ENCODE measurements around the gene CDKN2AIPNL.
"Not testable (repeated sequence)": the region's sequence is repeated elsewhere in the genome, so short reads cannot be mapped to it uniquely, and the experiment has no call there.

The CDKN2AIPNL gene

DNA sequence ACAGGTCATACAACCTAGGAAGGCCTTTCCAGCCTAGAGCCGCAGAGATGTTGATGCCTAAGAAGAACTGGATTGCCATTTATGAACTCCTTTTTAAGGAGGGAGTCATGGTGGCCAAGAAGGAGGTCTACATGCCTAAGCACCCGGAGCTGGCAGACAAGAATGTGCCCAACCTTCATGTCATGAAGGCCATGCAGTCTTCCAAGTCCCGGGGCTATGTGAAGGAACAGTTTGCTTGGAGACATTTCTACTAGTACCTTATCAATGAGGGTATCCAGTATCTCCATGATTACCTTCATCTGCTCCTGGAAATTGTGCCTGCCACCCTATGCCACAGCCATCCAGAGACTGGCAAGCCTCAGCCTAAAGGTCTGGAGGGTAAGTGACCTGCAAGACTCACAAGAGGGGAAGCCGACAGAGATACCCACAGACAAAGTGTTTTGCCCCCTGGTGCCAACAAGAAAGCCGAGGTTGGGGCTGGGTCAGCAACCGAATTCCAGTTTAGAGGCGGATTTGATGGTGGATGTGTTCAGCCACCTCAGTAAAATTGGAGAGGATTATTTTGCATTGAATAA lies 11.2 kb upstream of the CDKN2AIPNL start:
- TF ChIP-seq, protein P1, sequence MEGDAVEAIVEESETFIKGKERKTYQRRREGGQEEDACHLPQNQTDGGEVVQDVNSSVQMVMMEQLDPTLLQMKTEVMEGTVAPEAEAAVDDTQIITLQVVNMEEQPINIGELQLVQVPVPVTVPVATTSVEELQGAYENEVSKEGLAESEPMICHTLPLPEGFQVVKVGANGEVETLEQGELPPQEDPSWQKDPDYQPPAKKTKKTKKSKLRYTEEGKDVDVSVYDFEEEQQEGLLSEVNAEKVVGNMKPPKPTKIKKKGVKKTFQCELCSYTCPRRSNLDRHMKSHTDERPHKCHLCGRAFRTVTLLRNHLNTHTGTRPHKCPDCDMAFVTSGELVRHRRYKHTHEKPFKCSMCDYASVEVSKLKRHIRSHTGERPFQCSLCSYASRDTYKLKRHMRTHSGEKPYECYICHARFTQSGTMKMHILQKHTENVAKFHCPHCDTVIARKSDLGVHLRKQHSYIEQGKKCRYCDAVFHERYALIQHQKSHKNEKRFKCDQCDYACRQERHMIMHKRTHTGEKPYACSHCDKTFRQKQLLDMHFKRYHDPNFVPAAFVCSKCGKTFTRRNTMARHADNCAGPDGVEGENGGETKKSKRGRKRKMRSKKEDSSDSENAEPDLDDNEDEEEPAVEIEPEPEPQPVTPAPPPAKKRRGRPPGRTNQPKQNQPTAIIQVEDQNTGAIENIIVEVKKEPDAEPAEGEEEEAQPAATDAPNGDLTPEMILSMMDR (conservative IDR thresholded peaks at IDR 0.05; ENCODE audit: low read length), result no peak
- TF ChIP-seq EZH2phosphoT487 (IDR thresholded peaks at IDR 0.05; ENCODE audit: borderline replicate concordance), result no peak
- Histone ChIP-seq H3K79me2 (ENCODE audit: insufficient read depth, low read length) (no peaks in the 10 kb centered on the region), H2AFZ (ENCODE audit: low read length) (no peak overlapping the region), H3K9me3 (ENCODE audit: insufficient read depth, low read depth, low read length) (no peaks in the 10 kb centered on the region), H3K36me3 (ENCODE audit: insufficient read depth, low read length) (no peaks in the 10 kb centered on the region), H3K4me1 (ENCODE audit: insufficient read depth, low read length, poor library complexity, severe bottlenecking) (no peaks in the 10 kb centered on the region), H3K9me2 (replicated peaks; ENCODE audit: low read depth, low read length) (no peaks in the 10 kb centered on the region), H4K20me1 (ENCODE audit: insufficient read depth, low read length, poor library complexity, severe bottlenecking) (no peaks in the 10 kb centered on the region), H3K4me3 (ENCODE audit: low read length, poor library complexity, severe bottlenecking) (no peak overlapping the region), H3K4me2 (ENCODE audit: low read depth, low read length, poor library complexity, severe bottlenecking) (no peak overlapping the region), H3F3A (ENCODE audit: low read depth) (no peaks in the 10 kb centered on the region), H3K27me3 (ENCODE audit: insufficient read depth, low read length, poor library complexity, severe bottlenecking) (no peaks in the 10 kb centered on the region), H3K9ac (ENCODE audit: low read depth, low read length, poor library complexity, severe bottlenecking) (no peak overlapping the region)

DNA sequence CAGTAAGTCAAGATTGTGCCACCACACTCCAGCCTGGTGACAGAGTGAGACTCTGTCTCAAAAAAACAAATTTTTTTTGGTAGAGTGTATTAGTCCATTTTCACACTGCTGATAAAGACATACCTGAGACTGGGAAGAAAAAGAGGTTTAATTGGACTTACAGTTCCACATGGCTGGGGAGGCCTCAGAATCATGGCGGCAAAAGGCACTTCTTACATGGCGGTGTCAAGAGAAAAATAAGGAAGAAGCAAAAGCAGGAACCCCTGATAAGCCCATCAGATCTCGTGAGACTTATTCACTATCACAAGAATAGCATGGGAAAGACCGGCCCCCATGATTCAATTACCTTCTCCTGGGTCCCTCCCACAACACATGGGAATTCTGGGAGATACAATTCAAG lies 9.4 kb upstream of the CDKN2AIPNL start:
- H3K36me3 ChIP-seq (ENCODE audit: insufficient read depth, low read length); H3K9me2 ChIP-seq (replicated peaks; ENCODE audit: low read depth, low read length); H4K20me1 ChIP-seq (ENCODE audit: insufficient read depth, low read length, poor library complexity, severe bottlenecking); H3K79me2 ChIP-seq (ENCODE audit: insufficient read depth, low read length); H3K4me1 ChIP-seq (ENCODE audit: insufficient read depth, low read length, poor library complexity, severe bottlenecking); H3K9me3 ChIP-seq (ENCODE audit: insufficient read depth, low read depth, low read length); H2AFZ ChIP-seq (ENCODE audit: low read length); H3K9ac ChIP-seq (ENCODE audit: low read depth, low read length, poor library complexity, severe bottlenecking); H3K27me3 ChIP-seq (ENCODE audit: insufficient read depth, low read length, poor library complexity, severe bottlenecking); H3K4me2 ChIP-seq (ENCODE audit: low read depth, low read length, poor library complexity, severe bottlenecking); H3F3A ChIP-seq (ENCODE audit: low read depth); H3K4me3 ChIP-seq (ENCODE audit: low read length, poor library complexity, severe bottlenecking): not testable (repeated sequence)

DNA sequence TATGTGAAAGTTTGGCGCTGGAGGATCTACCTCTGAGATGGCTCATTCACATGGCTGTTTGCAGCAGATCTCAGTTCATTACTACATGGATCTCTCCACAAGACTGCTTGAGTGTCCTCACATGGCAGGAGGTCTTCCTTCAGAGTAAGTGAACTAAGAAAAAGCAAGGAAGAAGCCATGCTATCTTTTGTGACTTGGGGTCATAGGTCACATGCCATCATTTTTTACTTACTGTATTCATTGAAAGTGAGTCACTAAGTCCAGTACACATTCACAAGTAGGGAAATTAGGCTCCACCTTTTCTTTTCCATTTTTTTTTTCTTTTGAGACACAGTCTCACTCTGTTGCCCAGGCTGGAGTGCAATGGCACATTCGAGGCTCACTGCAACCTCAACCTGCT lies 8.7 kb upstream of the CDKN2AIPNL start:
- Histone ChIP-seq H3K4me1 (ENCODE audit: insufficient read depth, low read length, poor library complexity, severe bottlenecking) (no peaks in the 10 kb centered on the region), H3K4me2 (ENCODE audit: low read depth, low read length, poor library complexity, severe bottlenecking) (no peak overlapping the region), H3K9me2 (replicated peaks; ENCODE audit: low read depth, low read length) (no peaks in the 10 kb centered on the region), H3K27me3 (ENCODE audit: insufficient read depth, low read length, poor library complexity, severe bottlenecking) (no peaks in the 10 kb centered on the region), H2AFZ (ENCODE audit: low read length) (no peak overlapping the region), H4K20me1 (ENCODE audit: insufficient read depth, low read length, poor library complexity, severe bottlenecking) (no peaks in the 10 kb centered on the region), H3K9me3 (ENCODE audit: insufficient read depth, low read depth, low read length) (no peaks in the 10 kb centered on the region), H3K36me3 (ENCODE audit: insufficient read depth, low read length) (no peaks in the 10 kb centered on the region), H3K79me2 (ENCODE audit: insufficient read depth, low read length) (no peaks in the 10 kb centered on the region), H3K4me3 (ENCODE audit: low read length, poor library complexity, severe bottlenecking) (no peak overlapping the region), H3K9ac (ENCODE audit: low read depth, low read length, poor library complexity, severe bottlenecking) (no peak overlapping the region), H3F3A (ENCODE audit: low read depth) (no peaks in the 10 kb centered on the region)
- TF ChIP-seq EZH2phosphoT487 (IDR thresholded peaks at IDR 0.05; ENCODE audit: borderline replicate concordance), result no peak
- TF ChIP-seq, protein P1 (conservative IDR thresholded peaks at IDR 0.05; ENCODE audit: low read length), result no peak

DNA sequence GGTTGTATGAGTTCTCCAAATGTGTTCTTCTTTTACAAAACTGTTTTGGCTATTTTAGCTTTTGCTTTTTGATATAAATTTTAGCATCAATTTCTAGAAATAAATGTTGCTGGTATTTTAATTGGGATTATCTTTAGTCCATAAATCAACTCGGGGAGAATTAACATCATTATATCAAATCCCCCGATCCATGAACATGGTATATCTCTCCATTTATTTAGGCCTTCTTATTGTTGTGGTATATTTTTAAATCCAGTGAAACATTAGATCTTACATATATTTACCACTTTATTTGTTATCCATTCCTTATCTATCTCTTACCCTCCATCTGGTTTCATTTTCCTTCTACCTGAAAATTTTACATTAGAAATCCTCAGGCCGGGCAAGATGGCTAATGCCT lies 7.3 kb upstream of the CDKN2AIPNL start:
- H3K4me3 ChIP-seq (ENCODE audit: low read length, poor library complexity, severe bottlenecking), result no peak overlapping the region
- no peaks in the 10 kb centered on the region for H3K4me1 ChIP-seq (ENCODE audit: insufficient read depth, low read length, poor library complexity, severe bottlenecking)
- no peaks in the 10 kb centered on the region for H3K9me3 ChIP-seq (ENCODE audit: insufficient read depth, low read depth, low read length)
- H3K79me2 ChIP-seq (ENCODE audit: insufficient read depth, low read length), result no peaks in the 10 kb centered on the region
- H3K9ac ChIP-seq (ENCODE audit: low read depth, low read length, poor library complexity, severe bottlenecking), result no peak overlapping the region
- no peaks in the 10 kb centered on the region for H3F3A ChIP-seq (ENCODE audit: low read depth)
- TF ChIP-seq, protein P1 (conservative IDR thresholded peaks at IDR 0.05; ENCODE audit: low read length), result no peak
- TF ChIP-seq EZH2phosphoT487 (IDR thresholded peaks at IDR 0.05; ENCODE audit: borderline replicate concordance), result no peak
- H4K20me1 ChIP-seq (ENCODE audit: insufficient read depth, low read length, poor library complexity, severe bottlenecking), result no peaks in the 10 kb centered on the region
- no peak overlapping the region for H2AFZ ChIP-seq (ENCODE audit: low read length)
- no peaks in the 10 kb centered on the region for H3K9me2 ChIP-seq (replicated peaks; ENCODE audit: low read depth, low read length)
- no peak overlapping the region for H3K4me2 ChIP-seq (ENCODE audit: low read depth, low read length, poor library complexity, severe bottlenecking)
- H3K36me3 ChIP-seq (ENCODE audit: insufficient read depth, low read length), result no peaks in the 10 kb centered on the region
- no peaks in the 10 kb centered on the region for H3K27me3 ChIP-seq (ENCODE audit: insufficient read depth, low read length, poor library complexity, severe bottlenecking)

Measured in Loucy (cell line).